ENCODE data around the gene CNEP1R1. TPM values are rescaled to one million over a fixed set of nuclear protein-coding genes. Genes with fewer than 3 reads are reported as not detected.

The CNEP1R1 gene
- total RNA-seq, 4 donors from 2014 or later = 7.0 to 13.1 (median 10.8) TPM

DNA sequence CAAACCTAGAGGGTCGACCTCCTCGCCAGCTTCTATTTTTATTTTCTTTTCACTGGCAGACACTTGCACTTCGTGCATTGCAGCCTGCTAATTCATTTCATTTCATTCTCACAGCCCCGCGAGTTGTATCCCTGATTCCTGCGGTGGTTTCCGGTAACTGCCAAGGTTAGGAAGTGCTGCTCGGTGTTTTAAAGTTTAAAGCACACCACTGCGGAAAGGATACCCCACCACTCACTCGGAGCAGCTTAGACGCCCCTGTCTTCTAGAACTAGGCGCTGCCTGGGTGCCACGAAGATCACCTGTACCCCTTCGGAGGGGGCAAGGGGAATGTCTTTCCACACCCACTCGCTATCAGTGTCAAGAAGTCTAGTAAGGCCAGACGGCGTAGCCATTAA, 509 bp downstream of the CNEP1R1 start:
- intact Hi-C loops (cut with DNase I) = loop anchor here (5.0 to 10.0 kb wide), 4 partner anchors 129 to 639 kb away; partner anchors contain the start of gene TENT4B
- H3K27me3 ChIP-seq = no peaks in the 10 kb centered on the region
- TF ChIP-seq POLR2A (IDR thresholded peaks at IDR 0.05) = no peak
- TF ChIP-seq, protein P1, sequence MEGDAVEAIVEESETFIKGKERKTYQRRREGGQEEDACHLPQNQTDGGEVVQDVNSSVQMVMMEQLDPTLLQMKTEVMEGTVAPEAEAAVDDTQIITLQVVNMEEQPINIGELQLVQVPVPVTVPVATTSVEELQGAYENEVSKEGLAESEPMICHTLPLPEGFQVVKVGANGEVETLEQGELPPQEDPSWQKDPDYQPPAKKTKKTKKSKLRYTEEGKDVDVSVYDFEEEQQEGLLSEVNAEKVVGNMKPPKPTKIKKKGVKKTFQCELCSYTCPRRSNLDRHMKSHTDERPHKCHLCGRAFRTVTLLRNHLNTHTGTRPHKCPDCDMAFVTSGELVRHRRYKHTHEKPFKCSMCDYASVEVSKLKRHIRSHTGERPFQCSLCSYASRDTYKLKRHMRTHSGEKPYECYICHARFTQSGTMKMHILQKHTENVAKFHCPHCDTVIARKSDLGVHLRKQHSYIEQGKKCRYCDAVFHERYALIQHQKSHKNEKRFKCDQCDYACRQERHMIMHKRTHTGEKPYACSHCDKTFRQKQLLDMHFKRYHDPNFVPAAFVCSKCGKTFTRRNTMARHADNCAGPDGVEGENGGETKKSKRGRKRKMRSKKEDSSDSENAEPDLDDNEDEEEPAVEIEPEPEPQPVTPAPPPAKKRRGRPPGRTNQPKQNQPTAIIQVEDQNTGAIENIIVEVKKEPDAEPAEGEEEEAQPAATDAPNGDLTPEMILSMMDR (IDR thresholded peaks at IDR 0.05) = no peak
- peak overlapping the region; percentile 38 to 95 (median 72) for H3K4me3 ChIP-seq (replicated peaks in 1 of 3)
- peak overlapping the region in 2 of 3 donors; percentile 60 to 74 for H3K27ac ChIP-seq
- WGBS, 2 donors = 0% methylated on average over 17 of the region's 17 CpGs
- H3K36me3 ChIP-seq = no peaks in the 10 kb centered on the region
- no peaks in the 10 kb centered on the region for H3K9me3 ChIP-seq
- peak in 1 of 2 donors; percentile 7 for DNase-seq
- H3K4me1 ChIP-seq = peaks cover 4 to 15% of the 10 kb centered on the region in 2 donors

DNA sequence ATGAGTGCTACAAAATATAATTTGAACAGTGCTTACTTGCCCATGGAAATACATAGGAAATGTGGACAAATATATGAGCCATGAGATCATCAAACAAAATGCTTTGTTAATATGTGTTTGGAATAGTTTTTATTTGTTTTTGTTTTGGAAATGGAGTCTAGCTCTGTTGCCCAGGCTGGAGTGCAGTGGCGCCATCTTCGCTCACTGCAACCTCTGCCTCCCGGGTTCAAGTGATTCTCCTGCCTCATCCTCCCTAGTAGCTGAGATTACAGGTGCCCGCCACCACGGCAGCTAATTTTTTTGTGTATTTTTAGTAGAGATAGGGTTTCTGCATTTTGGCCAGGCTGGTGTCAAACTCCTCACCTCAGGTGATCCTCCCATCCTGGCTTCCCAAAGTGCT, 2.8 kb downstream of the CNEP1R1 start:
- WGBS, 2 donors = 94 to 96% methylated on average over 5 of the region's 5 CpGs
- Histone ChIP-seq H3K4me1 (peaks cover 4 to 15% of the 10 kb centered on the region in 2 donors), H3K27me3 (no peaks in the 10 kb centered on the region), H3K36me3 (peaks cover 0 to 4% of the 10 kb centered on the region in 2 donors), H3K9me3 (no peaks in the 10 kb centered on the region), H3K27ac (no peak overlapping the region), H3K4me3 (replicated peaks in 1 of 3) (no peak overlapping the region)
- TF ChIP-seq, protein P1 (IDR thresholded peaks at IDR 0.05) = no peak
- TF ChIP-seq POLR2A (IDR thresholded peaks at IDR 0.05) = no peak
- intact Hi-C loops (cut with DNase I) = loop anchor here (5.0 to 10.0 kb wide), 4 partner anchors 127 to 637 kb away; partner anchors contain the start of gene TENT4B
- DNase-seq = no peak

DNA sequence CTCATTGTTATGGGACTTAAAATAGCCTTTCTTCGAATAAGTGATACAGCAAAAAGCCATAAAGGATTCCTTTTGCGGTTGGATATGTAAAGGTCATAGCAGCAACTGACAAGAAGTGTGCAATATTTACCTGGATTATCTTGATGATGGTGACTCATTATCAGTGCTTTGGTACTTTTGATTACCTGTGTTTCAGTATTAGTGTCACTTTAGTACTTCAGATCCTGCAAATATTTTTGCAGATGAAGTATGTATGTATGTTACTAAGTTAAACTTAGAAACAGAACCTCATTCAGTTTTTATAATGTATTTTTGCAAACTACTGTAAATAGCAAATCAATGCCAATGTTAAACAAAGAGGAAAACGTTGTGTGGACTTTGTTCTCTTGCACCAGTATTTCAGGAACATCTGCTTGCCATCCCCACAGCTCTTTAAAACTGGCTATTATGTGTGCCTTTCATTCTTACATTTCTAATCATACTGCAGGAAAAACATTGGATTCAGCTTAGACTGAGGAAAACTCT, 10.5 kb downstream of the CNEP1R1 start:
- no peak for DNase-seq
- no peaks in the 10 kb centered on the region for H3K9me3 ChIP-seq
- no peak overlapping the region for H3K27ac ChIP-seq
- H3K4me3 ChIP-seq (replicated peaks in 1 of 3) = no peak overlapping the region
- peaks cover 0 to 8% of the 10 kb centered on the region in 2 donors for H3K4me1 ChIP-seq
- no peaks in the 10 kb centered on the region for H3K27me3 ChIP-seq
- TF ChIP-seq, protein P1 (IDR thresholded peaks at IDR 0.05) = no peak
- 93% methylated on average over 3 of the region's 3 CpGs for WGBS, 2 donors
- intact Hi-C loops (cut with DNase I) = no loop called here
- peaks cover 0 to 15% of the 10 kb centered on the region in 2 donors for H3K36me3 ChIP-seq

DNA sequence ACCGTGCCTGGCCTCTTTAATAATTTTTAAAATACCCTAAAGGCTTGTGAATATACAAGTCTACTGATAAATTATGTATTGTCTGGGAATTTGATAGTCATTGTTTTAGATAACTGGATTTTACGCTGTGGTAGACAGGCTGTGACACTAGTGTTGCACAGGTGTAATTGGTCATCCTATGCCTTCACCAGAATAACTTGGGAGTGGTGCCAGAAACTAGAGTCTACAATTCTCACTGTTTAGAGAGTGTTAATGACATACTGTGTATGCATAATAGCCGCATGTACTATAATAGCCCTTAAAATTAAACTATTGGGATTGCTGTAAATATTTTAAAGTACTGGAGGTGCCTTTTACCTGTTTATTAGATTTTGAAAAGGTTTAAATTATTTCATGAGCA, 11.4 kb downstream of the CNEP1R1 start:
- no peak for DNase-seq
- no peak overlapping the region for H3K27ac ChIP-seq
- WGBS, 2 donors = 97 to 98% methylated on average over 3 of the region's 3 CpGs
- no peaks in the 10 kb centered on the region for H3K27me3 ChIP-seq
- TF ChIP-seq, protein P1 (IDR thresholded peaks at IDR 0.05) = no peak
- TF ChIP-seq POLR2A (IDR thresholded peaks at IDR 0.05) = no peak
- no peak overlapping the region for H3K4me3 ChIP-seq (replicated peaks in 1 of 3)
- peaks cover 0 to 9% of the 10 kb centered on the region in 2 donors for H3K4me1 ChIP-seq
- peaks cover 0 to 15% of the 10 kb centered on the region in 2 donors for H3K36me3 ChIP-seq
- no peaks in the 10 kb centered on the region for H3K9me3 ChIP-seq
- intact Hi-C loops (cut with DNase I) = no loop called here

DNA sequence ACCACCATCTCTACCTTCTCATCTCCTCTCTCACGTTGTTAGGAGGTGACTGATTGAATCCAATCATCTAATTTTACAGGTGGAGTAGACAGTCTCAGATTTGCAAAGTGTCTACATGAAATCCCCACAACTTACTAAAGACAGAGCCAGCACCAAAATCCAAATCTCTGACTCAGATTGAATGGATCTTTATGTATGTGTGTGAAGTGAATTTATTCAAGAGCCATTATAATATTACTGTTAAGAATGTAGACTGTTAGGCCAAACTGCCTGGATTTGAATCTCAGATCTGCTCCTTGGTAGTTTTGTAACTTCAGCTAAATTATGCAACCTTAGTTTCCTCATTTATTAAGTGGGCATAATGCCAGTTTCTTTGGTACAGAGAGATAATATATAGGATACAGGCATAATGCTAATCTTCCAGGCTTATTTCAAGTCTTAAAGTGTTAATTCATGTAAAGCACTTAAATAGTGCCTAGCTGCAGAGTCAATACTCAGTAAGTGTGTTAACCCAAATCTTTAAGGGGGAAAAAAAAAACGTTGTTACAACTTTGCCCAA, 12.7 kb downstream of the CNEP1R1 start:
- Histone ChIP-seq H3K27ac (no peak overlapping the region), H3K36me3 (peaks cover 0 to 11% of the 10 kb centered on the region in 2 donors), H3K27me3 (no peaks in the 10 kb centered on the region), H3K4me3 (replicated peaks in 1 of 3) (no peak overlapping the region), H3K4me1 (peaks cover 0 to 9% of the 10 kb centered on the region in 2 donors), H3K9me3 (no peaks in the 10 kb centered on the region)
- intact Hi-C loops (cut with DNase I) = no loop called here
- TF ChIP-seq, protein P1 (IDR thresholded peaks at IDR 0.05) = no peak
- no peak for TF ChIP-seq POLR2A (IDR thresholded peaks at IDR 0.05)
- 75 to 77% methylated on average over 2 of the region's 2 CpGs for WGBS, 2 donors
- DNase-seq = no peak
